ENCODE results near the gene FYB2.

The FYB2 gene

GRCh38 chr1:56863265-56863992, 44.2 kb upstream of the FYB2 start:
- no peak for DNase-seq

DNA sequence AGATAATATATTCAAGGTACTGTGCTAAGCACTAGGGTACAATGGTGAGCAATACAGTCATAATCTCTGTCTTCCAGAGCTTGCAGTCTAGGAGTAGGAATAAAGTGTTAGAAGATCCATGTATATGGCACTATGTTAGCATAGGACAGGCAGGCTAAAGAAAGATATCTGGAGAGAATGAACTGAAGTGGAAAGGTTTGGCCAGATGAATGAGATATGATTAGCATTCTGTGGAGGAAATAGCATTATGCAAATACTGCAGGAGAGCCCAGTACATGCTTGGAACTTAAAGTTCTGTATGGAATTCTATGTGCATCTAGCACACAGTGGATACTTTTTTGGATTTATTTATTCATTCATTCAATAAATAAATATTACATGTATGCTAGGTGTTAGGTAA, 40.1 kb upstream of the FYB2 start:
- no peak overlapping the region for H3K4me3 ChIP-seq
- no peaks in the 10 kb centered on the region for H3K4me1 ChIP-seq
- DNase-seq: no peak
- no peaks in the 10 kb centered on the region for H3K9me3 ChIP-seq
- intact Hi-C loops (cut with DNase I; ENCODE audit: low total_unique reads): no loop called here
- no peaks in the 10 kb centered on the region for H3K27me3 ChIP-seq
- H3K36me3 ChIP-seq: no peaks in the 10 kb centered on the region
- TF ChIP-seq, protein P1, sequence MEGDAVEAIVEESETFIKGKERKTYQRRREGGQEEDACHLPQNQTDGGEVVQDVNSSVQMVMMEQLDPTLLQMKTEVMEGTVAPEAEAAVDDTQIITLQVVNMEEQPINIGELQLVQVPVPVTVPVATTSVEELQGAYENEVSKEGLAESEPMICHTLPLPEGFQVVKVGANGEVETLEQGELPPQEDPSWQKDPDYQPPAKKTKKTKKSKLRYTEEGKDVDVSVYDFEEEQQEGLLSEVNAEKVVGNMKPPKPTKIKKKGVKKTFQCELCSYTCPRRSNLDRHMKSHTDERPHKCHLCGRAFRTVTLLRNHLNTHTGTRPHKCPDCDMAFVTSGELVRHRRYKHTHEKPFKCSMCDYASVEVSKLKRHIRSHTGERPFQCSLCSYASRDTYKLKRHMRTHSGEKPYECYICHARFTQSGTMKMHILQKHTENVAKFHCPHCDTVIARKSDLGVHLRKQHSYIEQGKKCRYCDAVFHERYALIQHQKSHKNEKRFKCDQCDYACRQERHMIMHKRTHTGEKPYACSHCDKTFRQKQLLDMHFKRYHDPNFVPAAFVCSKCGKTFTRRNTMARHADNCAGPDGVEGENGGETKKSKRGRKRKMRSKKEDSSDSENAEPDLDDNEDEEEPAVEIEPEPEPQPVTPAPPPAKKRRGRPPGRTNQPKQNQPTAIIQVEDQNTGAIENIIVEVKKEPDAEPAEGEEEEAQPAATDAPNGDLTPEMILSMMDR (IDR thresholded peaks at IDR 0.05): no peak
- no peak overlapping the region for H3K27ac ChIP-seq

More at GRCh38 chr1:56863265-56863992, 44.2 kb upstream of the FYB2 start:
- H3K36me3 ChIP-seq: no peaks in the 10 kb centered on the region
- no peaks in the 10 kb centered on the region for H3K4me1 ChIP-seq
- no peak overlapping the region for H3K4me3 ChIP-seq
- no peaks in the 10 kb centered on the region for H3K27me3 ChIP-seq
- intact Hi-C loops (cut with DNase I; ENCODE audit: low total_unique reads): no loop called here
- H3K27ac ChIP-seq: no peak overlapping the region
- TF ChIP-seq, protein P1 (IDR thresholded peaks at IDR 0.05): no peak
- H3K9me3 ChIP-seq: peaks cover 0 to 4% (median 0%) of the 10 kb centered on the region in 3 donors

DNA sequence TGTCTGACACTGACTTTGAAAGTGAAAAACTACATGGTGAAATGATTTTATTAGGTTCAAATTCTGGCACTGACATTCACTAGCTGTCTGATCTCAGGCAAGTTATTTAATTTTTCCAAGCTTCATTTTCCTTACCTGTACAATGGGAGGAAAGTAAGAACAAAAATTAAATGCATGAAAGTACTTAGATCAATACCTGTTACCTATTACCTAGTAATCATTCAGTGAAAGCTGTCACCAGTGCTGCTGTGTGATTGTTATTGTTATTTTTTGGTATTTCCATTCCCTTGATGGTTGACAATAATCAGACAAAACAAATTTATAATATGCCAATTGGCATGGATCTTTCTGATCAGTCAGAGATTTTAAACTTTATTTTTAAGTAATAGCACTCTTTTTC, 37.0 kb upstream of the FYB2 start:
- Histone ChIP-seq H3K27ac (no peak overlapping the region), H3K27me3 (no peaks in the 10 kb centered on the region), H3K9me3 (no peaks in the 10 kb centered on the region), H3K36me3 (no peaks in the 10 kb centered on the region), H3K4me1 (no peaks in the 10 kb centered on the region), H3K4me3 (no peak overlapping the region)
- intact Hi-C loops (cut with DNase I; ENCODE audit: low total_unique reads): no loop called here
- TF ChIP-seq, protein P1 (IDR thresholded peaks at IDR 0.05): no peak
- no peak for DNase-seq

DNA sequence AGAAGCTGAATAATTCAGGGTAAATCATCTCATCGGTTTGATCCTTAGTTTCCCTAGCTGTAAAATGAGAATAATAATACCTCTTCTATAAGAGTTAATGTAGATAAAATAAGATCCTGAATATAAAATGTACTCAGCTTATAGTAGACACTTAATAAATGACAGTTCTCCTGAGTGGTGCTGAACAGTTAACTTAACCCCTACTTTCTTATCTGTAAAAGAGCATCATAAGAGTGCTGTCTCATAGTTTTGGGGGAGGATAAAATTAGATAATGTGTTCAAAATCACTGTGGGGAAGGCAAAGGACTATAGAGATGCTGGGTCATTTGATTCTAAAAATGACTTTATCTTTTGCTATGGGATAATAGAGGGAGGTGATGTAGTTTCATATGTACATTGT, 36.0 kb upstream of the FYB2 start:
- H3K9me3 ChIP-seq: no peaks in the 10 kb centered on the region
- DNase-seq: no peak
- no peaks in the 10 kb centered on the region for H3K4me1 ChIP-seq
- H3K36me3 ChIP-seq: no peaks in the 10 kb centered on the region
- H3K4me3 ChIP-seq: no peak overlapping the region
- H3K27me3 ChIP-seq: no peaks in the 10 kb centered on the region
- H3K27ac ChIP-seq: no peak overlapping the region
- intact Hi-C loops (cut with DNase I; ENCODE audit: low total_unique reads): no loop called here
- TF ChIP-seq, protein P1 (IDR thresholded peaks at IDR 0.05): no peak

DNA sequence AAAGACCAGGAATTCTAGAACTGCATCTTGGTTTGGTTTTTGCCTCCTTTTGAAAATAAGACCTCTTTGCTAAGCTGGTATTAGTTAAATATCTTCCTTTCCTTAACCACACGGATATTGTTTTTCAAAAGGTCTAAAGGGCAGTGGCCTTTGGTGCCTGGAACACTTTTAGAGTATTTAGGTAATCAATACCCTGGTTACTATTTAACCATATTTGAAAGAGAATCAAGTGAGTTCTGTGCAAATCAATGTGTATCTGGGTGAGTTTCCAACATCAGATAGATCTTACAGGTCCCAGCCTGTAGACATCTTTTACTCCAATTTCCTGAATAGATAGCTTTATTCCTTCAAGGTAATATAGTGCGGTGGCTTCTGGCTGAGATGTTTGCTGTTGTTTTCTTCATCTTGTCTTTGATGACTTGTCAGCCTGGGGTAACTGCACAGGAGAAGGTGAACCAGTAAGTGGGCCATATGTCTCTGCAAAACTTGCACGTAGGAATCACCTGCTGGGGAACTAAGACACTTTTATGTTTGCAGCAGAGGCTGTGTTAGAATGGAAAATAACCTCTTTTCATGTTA, 35.4 kb upstream of the FYB2 start, which contains the start of gene C8A:
Gene C8A (plus strand): TSS at position 277 of the 579 bp plus-strand sequence. CDS start 105 bp downstream, at position 382.
- Histone ChIP-seq H3K27ac (no peak within 1 kb of the TSS), H3K9me3 (no peaks in the 10 kb centered on the region), H3K27me3 (no peaks in the 10 kb centered on the region), H3K4me3 (no peak within 1 kb of the TSS), H3K36me3 (no peaks in the 10 kb centered on the region), H3K4me1 (no peaks in the 10 kb centered on the region)
- intact Hi-C loops (cut with DNase I; ENCODE audit: low total_unique reads): no loop called here
- DNase-seq: no peak
- TF ChIP-seq, protein P1 (IDR thresholded peaks at IDR 0.05): no peak

Data from tibial artery (tissue), 4 donors.